ENCODE data around the gene PSMD5.

Gene PSMD5

DNA sequence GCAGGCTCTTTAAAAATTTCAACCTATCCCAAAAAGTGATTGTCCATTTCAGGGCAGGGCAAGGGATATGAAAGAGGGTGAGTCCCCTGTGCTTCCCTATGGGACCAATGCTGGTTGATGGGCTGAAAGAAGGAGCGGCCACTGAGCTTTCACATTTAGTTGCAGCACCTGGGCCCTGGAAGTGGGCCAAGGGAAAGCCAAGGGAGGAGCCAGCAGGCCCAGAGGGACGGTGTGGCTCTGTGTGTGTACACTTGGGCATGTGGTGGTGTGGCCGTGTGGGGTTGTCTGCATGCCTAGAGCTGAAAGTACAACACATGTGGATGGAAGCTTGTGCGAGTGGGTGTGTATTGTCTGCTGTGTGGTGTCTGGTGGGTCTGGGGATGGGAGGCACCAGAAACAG, 14.0 kb upstream of the PSMD5 start:
- no CpG with 5 or more reads among the region's 4 CpGs for WGBS, 2 donors (ENCODE audit: extremely low coverage in 2 of 2, insufficient read length in 2 of 2, insufficient replicate concordance in 1 of 2)
- H3K23ac ChIP-seq (ENCODE audit: low read depth, low read length, poor library complexity): no peak overlapping the region

GRCh38 chr9:120855827-120856670, 13.3 kb upstream of the PSMD5 start:
- Histone ChIP-seq H2BK15ac (ENCODE audit: low read length) (no peak overlapping the region), H3K79me1 (ENCODE audit: low read depth, low read length) (no peaks in the 10 kb centered on the region), H3K27ac (replicated peaks; ENCODE audit: low read length) (no peak overlapping the region), H3K4me3 (ENCODE audit: low read length in 2 of 2) (no peak overlapping the region), H3K9ac (ENCODE audit: low read depth, low read length, poor library complexity) (no peak overlapping the region), H4K91ac (ENCODE audit: low read depth, low read length, poor library complexity) (no peak overlapping the region), H3K14ac (ENCODE audit: low read length) (no peak overlapping the region), H2BK12ac (ENCODE audit: low read length) (no peak overlapping the region), H2BK5ac (ENCODE audit: low read length) (no peak overlapping the region), H3K4me2 (ENCODE audit: insufficient read depth, low read length, poor library complexity, severe bottlenecking) (no peak overlapping the region), H4K8ac (ENCODE audit: low read depth, low read length) (no peak overlapping the region), H3K9me3 (replicated peaks in 1 of 2; ENCODE audit: control insufficient read depth in 2 of 2, insufficient read depth in 1 of 2, low read depth in 1 of 2, low read length in 2 of 2) (no peaks in the 10 kb centered on the region), H2AFZ (ENCODE audit: low read length) (no peak overlapping the region), H3K36me3 (replicated peaks in 1 of 2; ENCODE audit: control insufficient read depth in 2 of 2, insufficient read depth in 2 of 2, low read length in 2 of 2) (peaks cover 17 to 48% of the 10 kb centered on the region in 2 donors), H2AK5ac (ENCODE audit: low read depth, low read length) (no peak overlapping the region), H3K18ac (ENCODE audit: low read length) (no peak overlapping the region), H3K27me3 (ENCODE audit: control insufficient read depth in 3 of 3, insufficient read depth in 3 of 3, low read depth in 1 of 3, low read length in 3 of 3) (no peaks in the 10 kb centered on the region), H2BK120ac (ENCODE audit: low read depth, low read length) (no peak overlapping the region), H3K4ac (ENCODE audit: low read length) (no peak overlapping the region), H3K23ac (ENCODE audit: low read depth, low read length, poor library complexity) (peak overlapping the region; percentile 18), H3K4me1 (ENCODE audit: control insufficient read depth in 2 of 2, insufficient read depth in 1 of 2, low read depth in 1 of 2, low read length in 2 of 2) (peaks cover 16 to 19% of the 10 kb centered on the region in 2 donors)
- WGBS, 2 donors (ENCODE audit: extremely low coverage in 2 of 2, insufficient read length in 2 of 2, insufficient replicate concordance in 1 of 2): no CpG with 5 or more reads among the region's 7 CpGs
- DNase-seq (ENCODE audit: low spot score): no peak

More for the DNA sequence above, 14.0 kb upstream of the PSMD5 start:
- Histone ChIP-seq H3K27ac (replicated peaks; ENCODE audit: low read length) (no peak overlapping the region), H2BK120ac (ENCODE audit: low read depth, low read length) (no peak overlapping the region), H2BK12ac (ENCODE audit: low read length) (no peak overlapping the region), H2AK5ac (ENCODE audit: low read depth, low read length) (no peak overlapping the region), H3K14ac (ENCODE audit: low read length) (no peak overlapping the region), H3K9me3 (replicated peaks in 1 of 2; ENCODE audit: control insufficient read depth in 2 of 2, insufficient read depth in 1 of 2, low read depth in 1 of 2, low read length in 2 of 2) (no peaks in the 10 kb centered on the region), H3K36me3 (replicated peaks in 1 of 2; ENCODE audit: control insufficient read depth in 2 of 2, insufficient read depth in 2 of 2, low read length in 2 of 2) (peaks cover 17 to 55% of the 10 kb centered on the region in 2 donors), H3K4me2 (ENCODE audit: insufficient read depth, low read length, poor library complexity, severe bottlenecking) (no peak overlapping the region), H3K18ac (ENCODE audit: low read length) (no peak overlapping the region), H3K79me1 (ENCODE audit: low read depth, low read length) (no peaks in the 10 kb centered on the region), H3K27me3 (ENCODE audit: control insufficient read depth in 3 of 3, insufficient read depth in 3 of 3, low read depth in 1 of 3, low read length in 3 of 3) (no peaks in the 10 kb centered on the region), H3K4ac (ENCODE audit: low read length) (no peak overlapping the region), H4K91ac (ENCODE audit: low read depth, low read length, poor library complexity) (no peak overlapping the region), H2BK5ac (ENCODE audit: low read length) (no peak overlapping the region), H2AFZ (ENCODE audit: low read length) (no peak overlapping the region), H3K4me1 (ENCODE audit: control insufficient read depth in 2 of 2, insufficient read depth in 1 of 2, low read depth in 1 of 2, low read length in 2 of 2) (peaks cover 15% of the 10 kb centered on the region in 2 donors), H3K4me3 (ENCODE audit: low read length in 2 of 2) (no peak overlapping the region), H4K8ac (ENCODE audit: low read depth, low read length) (no peak overlapping the region), H3K9ac (ENCODE audit: low read depth, low read length, poor library complexity) (no peak overlapping the region), H2BK15ac (ENCODE audit: low read length) (no peak overlapping the region)
- DNase-seq (ENCODE audit: low spot score): no peak

- H2BK12ac ChIP-seq (ENCODE audit: low read length): no peak overlapping the region
- peaks cover 8 to 35% of the 10 kb centered on the region in 2 donors for H3K36me3 ChIP-seq (replicated peaks in 1 of 2; ENCODE audit: control insufficient read depth in 2 of 2, insufficient read depth in 2 of 2, low read length in 2 of 2)
- H3K23ac ChIP-seq (ENCODE audit: low read depth, low read length, poor library complexity): no peak overlapping the region
- peaks cover 16 to 19% of the 10 kb centered on the region in 2 donors for H3K4me1 ChIP-seq (ENCODE audit: control insufficient read depth in 2 of 2, insufficient read depth in 1 of 2, low read depth in 1 of 2, low read length in 2 of 2)
- H3K4me3 ChIP-seq (ENCODE audit: low read length in 2 of 2): no peak overlapping the region
- no peak for DNase-seq (ENCODE audit: low spot score)
- no peak overlapping the region for H3K18ac ChIP-seq (ENCODE audit: low read length)
- no peak overlapping the region for H2BK120ac ChIP-seq (ENCODE audit: low read depth, low read length)
- H3K79me1 ChIP-seq (ENCODE audit: low read depth, low read length): no peaks in the 10 kb centered on the region
- H2BK15ac ChIP-seq (ENCODE audit: low read length): no peak overlapping the region
- H3K4me2 ChIP-seq (ENCODE audit: insufficient read depth, low read length, poor library complexity, severe bottlenecking): no peak overlapping the region
- no peak overlapping the region for H3K4ac ChIP-seq (ENCODE audit: low read length)
- no peak overlapping the region for H3K14ac ChIP-seq (ENCODE audit: low read length)
- H3K9me3 ChIP-seq (replicated peaks in 1 of 2; ENCODE audit: control insufficient read depth in 2 of 2, insufficient read depth in 1 of 2, low read depth in 1 of 2, low read length in 2 of 2): no peaks in the 10 kb centered on the region
- no peak overlapping the region for H2BK5ac ChIP-seq (ENCODE audit: low read length)
- no CpG with 5 or more reads among the region's 3 CpGs for WGBS, 2 donors (ENCODE audit: extremely low coverage in 2 of 2, insufficient read length in 2 of 2, insufficient replicate concordance in 1 of 2)
- no peak overlapping the region for H3K27ac ChIP-seq (replicated peaks; ENCODE audit: low read length)
- no peak overlapping the region for H2AK5ac ChIP-seq (ENCODE audit: low read depth, low read length)
- H4K91ac ChIP-seq (ENCODE audit: low read depth, low read length, poor library complexity): no peak overlapping the region
- H4K8ac ChIP-seq (ENCODE audit: low read depth, low read length): no peak overlapping the region
- no peak overlapping the region for H2AFZ ChIP-seq (ENCODE audit: low read length)
- H3K9ac ChIP-seq (ENCODE audit: low read depth, low read length, poor library complexity): no peak overlapping the region
- no peaks in the 10 kb centered on the region for H3K27me3 ChIP-seq (ENCODE audit: control insufficient read depth in 3 of 3, insufficient read depth in 3 of 3, low read depth in 1 of 3, low read length in 3 of 3)
Observed at GRCh38 chr9:120854596-120855327, 12.0 kb upstream of the PSMD5 start.

GRCh38 chr9:120853198-120853597, 10.5 kb upstream of the PSMD5 start:
- no peaks in the 10 kb centered on the region for H3K9me3 ChIP-seq (replicated peaks in 1 of 2; ENCODE audit: control insufficient read depth in 2 of 2, insufficient read depth in 1 of 2, low read depth in 1 of 2, low read length in 2 of 2)
- no peak overlapping the region for H2BK15ac ChIP-seq (ENCODE audit: low read length)
- no peak overlapping the region for H3K4me2 ChIP-seq (ENCODE audit: insufficient read depth, low read length, poor library complexity, severe bottlenecking)
- H3K27ac ChIP-seq (replicated peaks; ENCODE audit: low read length): no peak overlapping the region
- H4K91ac ChIP-seq (ENCODE audit: low read depth, low read length, poor library complexity): no peak overlapping the region
- no peak for DNase-seq (ENCODE audit: low spot score)
- no peak overlapping the region for H3K23ac ChIP-seq (ENCODE audit: low read depth, low read length, poor library complexity)
- no peak overlapping the region for H4K8ac ChIP-seq (ENCODE audit: low read depth, low read length)
- H3K27me3 ChIP-seq (ENCODE audit: control insufficient read depth in 3 of 3, insufficient read depth in 3 of 3, low read depth in 1 of 3, low read length in 3 of 3): no peaks in the 10 kb centered on the region
- H2AK5ac ChIP-seq (ENCODE audit: low read depth, low read length): no peak overlapping the region
- no peak overlapping the region for H2BK120ac ChIP-seq (ENCODE audit: low read depth, low read length)
- no peak overlapping the region for H3K14ac ChIP-seq (ENCODE audit: low read length)
- WGBS, 2 donors (ENCODE audit: extremely low coverage in 2 of 2, insufficient read length in 2 of 2, insufficient replicate concordance in 1 of 2): no CpG with 5 or more reads among the region's 6 CpGs
- H3K4ac ChIP-seq (ENCODE audit: low read length): no peak overlapping the region
- H3K9ac ChIP-seq (ENCODE audit: low read depth, low read length, poor library complexity): no peak overlapping the region
- no peaks in the 10 kb centered on the region for H3K79me1 ChIP-seq (ENCODE audit: low read depth, low read length)
- no peak overlapping the region for H2BK12ac ChIP-seq (ENCODE audit: low read length)
- no peak overlapping the region for H3K18ac ChIP-seq (ENCODE audit: low read length)
- peaks cover 16 to 19% of the 10 kb centered on the region in 2 donors for H3K4me1 ChIP-seq (ENCODE audit: control insufficient read depth in 2 of 2, insufficient read depth in 1 of 2, low read depth in 1 of 2, low read length in 2 of 2)
- H2BK5ac ChIP-seq (ENCODE audit: low read length): no peak overlapping the region
- H3K36me3 ChIP-seq (replicated peaks in 1 of 2; ENCODE audit: control insufficient read depth in 2 of 2, insufficient read depth in 2 of 2, low read length in 2 of 2): peaks cover 7 to 23% of the 10 kb centered on the region in 2 donors
- H2AFZ ChIP-seq (ENCODE audit: low read length): no peak overlapping the region
- no peak overlapping the region for H3K4me3 ChIP-seq (ENCODE audit: low read length in 2 of 2)
